NOMO-1 treated with DMSO at 0.1 percent for 48 hours (cell line): ENCODE measurements around the gene PEX3.
"Not testable (repeated sequence)": the region's sequence is repeated elsewhere in the genome, so short reads cannot be mapped to it uniquely, and the experiment has no call there.

ENCODE experiments used
- DNase-seq: peaks from one replicate; lab custom pipeline; 2025; ENCODE audit not compliant: unreplicated experiment; lab: John Stamatoyannopoulos, UW

Gene PEX3

GRCh38 chr6:143506199-143506598 lies 55.6 kb downstream of the PEX3 start:
- DNase-seq, result no peak

- no peak for DNase-seq
Observed at GRCh38 chr6:143506620-143507019, 56.0 kb downstream of the PEX3 start.

GRCh38 chr6:143507358-143508145 lies 56.9 kb downstream of the PEX3 start:
- DNase-seq, result no peak

- DNase-seq, result not testable (repeated sequence)
Observed at GRCh38 chr6:143510326-143510725, 59.7 kb downstream of the PEX3 start.

GRCh38 chr6:143510991-143511891 lies 60.6 kb downstream of the PEX3 start, which contains the start of gene FUCA2:
Gene FUCA2 (minus strand): TSS chr6:143511720. CDS start chr6:143511634, 86 bp downstream.
- peak; percentile 57 for DNase-seq

GRCh38 chr6:143513410-143513809 lies 62.8 kb downstream of the PEX3 start:
- DNase-seq, result no peak

GRCh38 chr6:143515061-143515760 lies 64.6 kb downstream of the PEX3 start:
- DNase-seq, result no peak

- no peak for DNase-seq
Observed at GRCh38 chr6:143515766-143516355, 65.3 kb downstream of the PEX3 start.

GRCh38 chr6:143516690-143517446 lies 66.3 kb downstream of the PEX3 start:
- DNase-seq, result peak; percentile 67

GRCh38 chr6:143517447-143517773 lies 66.8 kb downstream of the PEX3 start:
- DNase-seq, result no peak

- no peak for DNase-seq
Observed at GRCh38 chr6:143522039-143522600, 71.5 kb downstream of the PEX3 start.

GRCh38 chr6:143525356-143525755 lies 74.8 kb downstream of the PEX3 start:
- peak; percentile 61 for DNase-seq

- no peak for DNase-seq
Observed at GRCh38 chr6:143527677-143528076, 77.1 kb downstream of the PEX3 start.

- DNase-seq, result peak; percentile 71
Observed at GRCh38 chr6:143528164-143528811, 77.7 kb downstream of the PEX3 start.

GRCh38 chr6:143529095-143529494 lies 78.5 kb downstream of the PEX3 start:
- DNase-seq, result no peak

- DNase-seq, result no peak
Observed at GRCh38 chr6:143531720-143532499, 81.3 kb downstream of the PEX3 start.

- DNase-seq, result no peak
Observed at GRCh38 chr6:143535189-143535614, 84.6 kb downstream of the PEX3 start.

GRCh38 chr6:143536461-143536865 lies 85.9 kb downstream of the PEX3 start:
- peak; percentile 68 for DNase-seq
